K562 (cell line): Measurements from ENCODE around the gene PRKACB. TPM values are rescaled to one million over a fixed set of nuclear protein-coding genes. Genes with fewer than 3 reads are reported as not detected.
A peak's percentile ranks its signal among the peaks of the same experiment; 100 is the strongest.

Experiments
- BCOR ChIP-seq: fragments of 450-650 bp; IDR thresholded peaks from 2 replicates; pipeline ENCODE4 v1.6.1; 2016
- BMI1 ChIP-seq: fragments of 150-350 bp; IDR thresholded peaks from 2 replicates; pipeline ENCODE4 v1.6.1; 2014; ENCODE audit warnings: low read length
- CBX8 ChIP-seq: fragments of 200-600 bp; sonication (generic); IDR thresholded peaks from 2 replicates; pipeline ENCODE4 v1.6.1; 2012; ENCODE audit warnings: borderline replicate concordance, mixed run types, low read depth, mild to moderate bottlenecking, moderate library complexity, mixed read lengths, low read length, control low read depth, inconsistent platforms; ENCODE audit not compliant: poor library complexity, severe bottlenecking; ENCODE audit errors: extremely low read depth
- CREBBP ChIP-seq: IDR thresholded peaks from one replicate; pipeline ENCODE4 v1.6.1; 2012; ENCODE audit warnings: low read depth, mild to moderate bottlenecking, control low read depth, inconsistent platforms, low read length
- EP300 ChIP-seq: IDR thresholded peaks from 2 replicates; pipeline ENCODE4 v1.6.1; 2012; ENCODE audit warnings: low read length, improper control_type of control experiment
- GABPA ChIP-seq: fragments of 200-800 bp; sonication (Bioruptor generic); conservative IDR thresholded peaks from 2 replicates; pipeline ENCODE4 v1.6.1; 2016; ENCODE audit warnings: low read depth, missing genetic modification characterization, missing compliant biosample characterization
- LCOR ChIP-seq: sonication (generic); formaldehyde crosslinking; IDR thresholded peaks from 2 replicates; pipeline ENCODE4 v1.8.0; 2022; ENCODE audit warnings: mild to moderate bottlenecking, missing genetic modification reagents
- MEIS2 ChIP-seq: fragments of 450-650 bp; IDR thresholded peaks from 2 replicates; pipeline ENCODE4 v1.6.1; 2014; ENCODE audit warnings: mild to moderate bottlenecking; ENCODE audit not compliant: partially characterized antibody
- MLX ChIP-seq, 2 experiments: fragments of 450-650 bp in 1 of 2; sonication (generic) in 1 of 2; formaldehyde crosslinking; conservative IDR thresholded peaks; 2 replicates each; pipeline versions ENCODE4 v1.4.0 to v1.8.1; 2020 to 2022; ENCODE audit warnings: mild to moderate bottlenecking in 1 of 2, missing genetic modification reagents in 1 of 2
- RAD21 ChIP-seq, 2 experiments: fragments of 250-450 bp in 1 of 2; fragments of 450-650 bp in 1 of 2; sonication (Bioruptor Pico) in 1 of 2; formaldehyde crosslinking in 1 of 2; IDR thresholded peaks in 1 of 2; conservative IDR thresholded peaks in 1 of 2; 2 replicates each; pipeline versions ENCODE4 v1.4.0 to v1.8.0; 2020 to 2022; ENCODE audit warnings: mild to moderate bottlenecking in 2 of 2, moderate library complexity in 1 of 2
- RFX7 ChIP-seq: fragments of 250-450 bp; sonication (Bioruptor Pico); IDR thresholded peaks from 2 replicates; pipeline ENCODE4 v1.5.1; 2021; ENCODE audit warnings: mild to moderate bottlenecking
- RUNX1 ChIP-seq: sonication (generic); IDR thresholded peaks from 2 replicates; pipeline ENCODE4 v1.6.1; 2016; ENCODE audit warnings: antibody characterized with exemption, low read depth
- SIRT6 ChIP-seq: IDR thresholded peaks from one replicate; pipeline ENCODE4 v1.6.1; 2012; ENCODE audit warnings: low read depth, mild to moderate bottlenecking, control low read depth, inconsistent platforms, low read length, moderate library complexity
- XRCC3 ChIP-seq: fragments of 450-650 bp; IDR thresholded peaks from 2 replicates; pipeline ENCODE4 v1.6.1; 2017; ENCODE audit warnings: mild to moderate bottlenecking, moderate library complexity
- ZNF311 ChIP-seq: fragments of 250-450 bp; sonication (Bioruptor Pico); IDR thresholded peaks from 2 replicates; pipeline ENCODE4 v1.4.0; 2020; ENCODE audit warnings: mild to moderate bottlenecking, moderate library complexity
- ZZZ3 ChIP-seq: fragments of 450-650 bp; IDR thresholded peaks from 2 replicates; pipeline ENCODE4 v1.6.1; 2016; ENCODE audit warnings: antibody characterized with exemption, mild to moderate bottlenecking, moderate library complexity
- polyA plus RNA-seq, 8 experiments: library from polyadenylated mRNA; depleted of rRNA in 4 of 8; stranded (reverse) in 5 of 8; unstranded in 3 of 8; fragments of >200 nt; fragmentation: Nextera tagmentation in 2 of 8; fragmentation: Illumina TruSeq in 1 of 8; extraction: Ambion mirVana in 2 of 8; extraction: Trizol in 1 of 8; gene quantifications; 2 replicates each; pipeline versions ENCODE4 v1.2.1 to v1.2.3, GENCODE V29; 2011 to 2014; ENCODE audit warnings: inconsistent platforms in 1 of 8, missing spikeins in 1 of 8
- total RNA-seq, 7 experiments: library from RNA; depleted of rRNA in 6 of 7; stranded (reverse); fragments of >200 nt in 6 of 7; fragmentation: Illumina TruSeq in 2 of 7; extraction: Trizol in 2 of 7; gene quantifications; 2 replicates each; pipeline versions ENCODE4 v1.2.1 to v1.2.3, GENCODE V29; 2011 to 2021; ENCODE audit warnings: low replicate concordance in 1 of 7
- TF ChIP-seq, protein P1 (sequence below): sonication (generic); formaldehyde crosslinking; IDR thresholded peaks from 2 replicates; pipeline ENCODE4 v1.4.0; 2020; ENCODE audit warnings: mild to moderate bottlenecking, missing genetic modification reagents
- TF ChIP-seq, protein P2 (sequence below): fragments of 450-650 bp; IDR thresholded peaks from 2 replicates; pipeline ENCODE4 v1.6.1; 2016; ENCODE audit warnings: antibody characterized with exemption
- TF ChIP-seq, protein P3 (sequence below): fragments of 450-650 bp; IDR thresholded peaks from 2 replicates; pipeline ENCODE4 v1.6.1; 2016; ENCODE audit warnings: low read depth, mild to moderate bottlenecking, moderate library complexity
- TF ChIP-seq, protein P4 (sequence below): IDR thresholded peaks from 3 replicates; pipeline ENCODE4 v1.6.1; 2011; ENCODE audit warnings: borderline replicate concordance, mild to moderate bottlenecking; ENCODE audit not compliant: insufficient read length, insufficient read depth
- TF ChIP-seq, protein P5 (sequence below): fragments of 200-800 bp; sonication (Bioruptor generic); IDR thresholded peaks from 2 replicates; pipeline ENCODE4 v1.6.1; 2017; ENCODE audit warnings: missing genetic modification characterization, missing compliant biosample characterization

The PRKACB gene
- total and polyA plus RNA-seq, 9 of the 15 experiments (the other 6 are each of a cell fraction or from before 2014, with no cell fraction given): 1.1 to 5.2 (median 2.8) TPM

- TF ChIP-seq RAD21 (CRISPR knock-in tag; conservative IDR thresholded peaks at IDR 0.05 in 1 of 2, IDR thresholded peaks at IDR 0.05 in 1 of 2): 0 out of 4 replicates have a peak, but pooled peaks of 1 of the 2 experiments have one; percentile 22
- TF ChIP-seq MEIS2: peak; percentile 40
- TF ChIP-seq SIRT6: no peak
- no peak for TF ChIP-seq CREBBP
- TF ChIP-seq RFX7 (CRISPR knock-in tag): no peak
- no peak for TF ChIP-seq XRCC3
- TF ChIP-seq, protein P1, sequence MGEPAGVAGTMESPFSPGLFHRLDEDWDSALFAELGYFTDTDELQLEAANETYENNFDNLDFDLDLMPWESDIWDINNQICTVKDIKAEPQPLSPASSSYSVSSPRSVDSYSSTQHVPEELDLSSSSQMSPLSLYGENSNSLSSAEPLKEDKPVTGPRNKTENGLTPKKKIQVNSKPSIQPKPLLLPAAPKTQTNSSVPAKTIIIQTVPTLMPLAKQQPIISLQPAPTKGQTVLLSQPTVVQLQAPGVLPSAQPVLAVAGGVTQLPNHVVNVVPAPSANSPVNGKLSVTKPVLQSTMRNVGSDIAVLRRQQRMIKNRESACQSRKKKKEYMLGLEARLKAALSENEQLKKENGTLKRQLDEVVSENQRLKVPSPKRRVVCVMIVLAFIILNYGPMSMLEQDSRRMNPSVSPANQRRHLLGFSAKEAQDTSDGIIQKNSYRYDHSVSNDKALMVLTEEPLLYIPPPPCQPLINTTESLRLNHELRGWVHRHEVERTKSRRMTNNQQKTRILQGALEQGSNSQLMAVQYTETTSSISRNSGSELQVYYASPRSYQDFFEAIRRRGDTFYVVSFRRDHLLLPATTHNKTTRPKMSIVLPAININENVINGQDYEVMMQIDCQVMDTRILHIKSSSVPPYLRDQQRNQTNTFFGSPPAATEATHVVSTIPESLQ (CRISPR knock-in tag): no peak
- TF ChIP-seq, protein P2, sequence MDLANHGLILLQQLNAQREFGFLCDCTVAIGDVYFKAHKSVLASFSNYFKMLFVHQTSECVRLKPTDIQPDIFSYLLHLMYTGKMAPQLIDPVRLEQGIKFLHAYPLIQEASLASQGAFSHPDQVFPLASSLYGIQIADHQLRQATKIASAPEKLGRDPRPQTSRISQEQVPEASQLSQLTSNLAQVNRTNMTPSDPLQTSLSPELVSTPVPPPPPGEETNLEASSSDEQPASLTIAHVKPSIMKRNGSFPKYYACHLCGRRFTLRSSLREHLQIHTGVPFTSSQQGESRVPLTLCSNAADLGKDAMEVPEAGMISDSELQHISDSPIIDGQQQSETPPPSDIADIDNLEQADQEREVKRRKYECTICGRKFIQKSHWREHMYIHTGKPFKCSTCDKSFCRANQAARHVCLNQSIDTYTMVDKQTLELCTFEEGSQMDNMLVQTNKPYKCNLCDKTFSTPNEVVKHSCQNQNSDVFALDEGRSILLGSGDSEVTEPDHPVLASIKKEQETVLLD: no peak
- TF ChIP-seq BMI1: no peak
- TF ChIP-seq, protein P3, sequence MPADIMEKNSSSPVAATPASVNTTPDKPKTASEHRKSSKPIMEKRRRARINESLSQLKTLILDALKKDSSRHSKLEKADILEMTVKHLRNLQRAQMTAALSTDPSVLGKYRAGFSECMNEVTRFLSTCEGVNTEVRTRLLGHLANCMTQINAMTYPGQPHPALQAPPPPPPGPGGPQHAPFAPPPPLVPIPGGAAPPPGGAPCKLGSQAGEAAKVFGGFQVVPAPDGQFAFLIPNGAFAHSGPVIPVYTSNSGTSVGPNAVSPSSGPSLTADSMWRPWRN: no peak; the same call in 1 of the 2 replicates
- TF ChIP-seq ZNF311: no peak
- no peak for TF ChIP-seq ZZZ3
- peak; percentile 73; the same call in 1 of the 2 replicates for TF ChIP-seq EP300
- no peak for TF ChIP-seq MLX (CRISPR knock-in tag; conservative IDR thresholded peaks at IDR 0.05)
- TF ChIP-seq LCOR: no peak
- 0 out of 2 replicates have a peak, but pooled peaks have one; percentile 26 for TF ChIP-seq GABPA
- TF ChIP-seq CBX8: no peak
- TF ChIP-seq, protein P4, sequence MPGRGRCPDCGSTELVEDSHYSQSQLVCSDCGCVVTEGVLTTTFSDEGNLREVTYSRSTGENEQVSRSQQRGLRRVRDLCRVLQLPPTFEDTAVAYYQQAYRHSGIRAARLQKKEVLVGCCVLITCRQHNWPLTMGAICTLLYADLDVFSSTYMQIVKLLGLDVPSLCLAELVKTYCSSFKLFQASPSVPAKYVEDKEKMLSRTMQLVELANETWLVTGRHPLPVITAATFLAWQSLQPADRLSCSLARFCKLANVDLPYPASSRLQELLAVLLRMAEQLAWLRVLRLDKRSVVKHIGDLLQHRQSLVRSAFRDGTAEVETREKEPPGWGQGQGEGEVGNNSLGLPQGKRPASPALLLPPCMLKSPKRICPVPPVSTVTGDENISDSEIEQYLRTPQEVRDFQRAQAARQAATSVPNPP: no peak
- TF ChIP-seq, protein P5, sequence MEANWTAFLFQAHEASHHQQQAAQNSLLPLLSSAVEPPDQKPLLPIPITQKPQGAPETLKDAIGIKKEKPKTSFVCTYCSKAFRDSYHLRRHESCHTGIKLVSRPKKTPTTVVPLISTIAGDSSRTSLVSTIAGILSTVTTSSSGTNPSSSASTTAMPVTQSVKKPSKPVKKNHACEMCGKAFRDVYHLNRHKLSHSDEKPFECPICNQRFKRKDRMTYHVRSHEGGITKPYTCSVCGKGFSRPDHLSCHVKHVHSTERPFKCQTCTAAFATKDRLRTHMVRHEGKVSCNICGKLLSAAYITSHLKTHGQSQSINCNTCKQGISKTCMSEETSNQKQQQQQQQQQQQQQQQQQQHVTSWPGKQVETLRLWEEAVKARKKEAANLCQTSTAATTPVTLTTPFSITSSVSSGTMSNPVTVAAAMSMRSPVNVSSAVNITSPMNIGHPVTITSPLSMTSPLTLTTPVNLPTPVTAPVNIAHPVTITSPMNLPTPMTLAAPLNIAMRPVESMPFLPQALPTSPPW (CRISPR knock-in tag): no peak
- no peak for TF ChIP-seq RUNX1
- TF ChIP-seq BCOR: no peak
Measured at GRCh38 chr1:84278905-84279304, 134.8 kb downstream of the PRKACB start (continued).
